Motor neuron (in vitro differentiated cells): ENCODE data around the gene KLC1. TPM values are rescaled to one million over a fixed set of nuclear protein-coding genes. Genes with fewer than 3 reads are reported as not detected.

Experiments used
- ATAC-seq, 8 experiments: fragments of 200-7000 bp; cut with Tn5 transposase; replicated peaks in 6 of 8; 2 replicates each; pipeline ENCODE4 v1.8.0; 2021; ENCODE audit warnings: mild to moderate bottlenecking in 8 of 8, moderate library complexity in 8 of 8
- H3K27ac ChIP-seq, 2 donors: fragments of 250-450 bp; sonication (Bioruptor Pico); 2 replicates each; pipeline ENCODE4 v1.9.0; 2021; ENCODE audit warnings: antibody characterized with exemption in 2 of 2, mild to moderate bottlenecking in 2 of 2, moderate library complexity in 1 of 2
- H3K4me1 ChIP-seq, 2 donors: fragments of 250-450 bp; sonication (Bioruptor Pico); replicated peaks in 1 of 2; 2 replicates each; pipeline ENCODE4 v1.6.1; 2021; ENCODE audit warnings: antibody characterized with exemption in 2 of 2, mild to moderate bottlenecking in 2 of 2, moderate library complexity in 1 of 2
- H3K4me3 ChIP-seq, 5 donors: fragments of 250-450 bp; sonication (Bioruptor Pico); 2 replicates each; pipeline ENCODE4 v1.9.0; 2021; ENCODE audit warnings: antibody characterized with exemption in 5 of 5, mild to moderate bottlenecking in 5 of 5, moderate library complexity in 4 of 5
- WGBS, 10 experiments: fragments of 450-650 bp; shearing (Covaris generic); methylation state at CpG; one replicate each; pipeline ENCODE4 v1.0.0; 2022; 5-methylcytosine and 5-hydroxymethylcytosine counted together
- in situ Hi-C, 9 experiments: fragments of 400-800 bp; cut with MboI; loops; one replicate each; pipeline ENCODE4 v1.15.0; 2021; ENCODE audit warnings: low sequenced_read_pairs in 9 of 9, low pct_unique_long_range_greater_than_20kb in 2 of 9; ENCODE audit not compliant: unreplicated experiment in 9 of 9
- total RNA-seq, 8 experiments: library from RNA; unstranded; fragments of 300-600 nt; gene quantifications; 2 replicates each; pipeline versions ENCODE4 v1.2.3 to v1.2.4, GENCODE V29; 2022

KLC1 gene
- total RNA-seq, 8 experiments from 2014 or later, result 88.3 to 298 (median 254) TPM

DNA sequence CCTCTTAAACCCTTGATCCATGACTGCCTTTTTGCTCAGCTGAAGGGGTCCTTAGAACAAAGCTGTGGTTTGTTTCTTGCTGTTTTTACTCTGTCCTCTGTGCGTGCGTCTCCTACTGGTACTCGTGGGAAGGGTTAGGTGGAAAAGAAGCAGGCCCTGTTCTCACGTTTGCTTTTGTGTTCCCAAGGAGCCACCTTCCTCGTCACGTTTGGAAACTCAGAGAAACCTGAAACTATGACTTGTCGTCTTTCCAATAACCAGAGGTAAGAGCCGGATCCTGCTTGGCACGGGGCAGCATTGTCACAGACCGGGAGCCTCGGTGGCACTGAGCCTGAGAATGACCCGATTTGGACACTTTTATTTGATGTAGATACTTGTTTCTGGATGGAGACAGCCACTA lies 99.7 kb downstream of the KLC1 start:
- Histone ChIP-seq H3K4me1 (no peaks in the 10 kb centered on the region), H3K27ac (no peak overlapping the region), H3K4me3 (no peak overlapping the region)
- in situ Hi-C loops, result no loop called here
- no peak for ATAC-seq
- 73 to 100% (median 85%) methylated on average over 1 to 9 of the region's 12 CpGs; no CpG with 5 or more reads in 2 of the 10 experiments for WGBS, 10 experiments

DNA sequence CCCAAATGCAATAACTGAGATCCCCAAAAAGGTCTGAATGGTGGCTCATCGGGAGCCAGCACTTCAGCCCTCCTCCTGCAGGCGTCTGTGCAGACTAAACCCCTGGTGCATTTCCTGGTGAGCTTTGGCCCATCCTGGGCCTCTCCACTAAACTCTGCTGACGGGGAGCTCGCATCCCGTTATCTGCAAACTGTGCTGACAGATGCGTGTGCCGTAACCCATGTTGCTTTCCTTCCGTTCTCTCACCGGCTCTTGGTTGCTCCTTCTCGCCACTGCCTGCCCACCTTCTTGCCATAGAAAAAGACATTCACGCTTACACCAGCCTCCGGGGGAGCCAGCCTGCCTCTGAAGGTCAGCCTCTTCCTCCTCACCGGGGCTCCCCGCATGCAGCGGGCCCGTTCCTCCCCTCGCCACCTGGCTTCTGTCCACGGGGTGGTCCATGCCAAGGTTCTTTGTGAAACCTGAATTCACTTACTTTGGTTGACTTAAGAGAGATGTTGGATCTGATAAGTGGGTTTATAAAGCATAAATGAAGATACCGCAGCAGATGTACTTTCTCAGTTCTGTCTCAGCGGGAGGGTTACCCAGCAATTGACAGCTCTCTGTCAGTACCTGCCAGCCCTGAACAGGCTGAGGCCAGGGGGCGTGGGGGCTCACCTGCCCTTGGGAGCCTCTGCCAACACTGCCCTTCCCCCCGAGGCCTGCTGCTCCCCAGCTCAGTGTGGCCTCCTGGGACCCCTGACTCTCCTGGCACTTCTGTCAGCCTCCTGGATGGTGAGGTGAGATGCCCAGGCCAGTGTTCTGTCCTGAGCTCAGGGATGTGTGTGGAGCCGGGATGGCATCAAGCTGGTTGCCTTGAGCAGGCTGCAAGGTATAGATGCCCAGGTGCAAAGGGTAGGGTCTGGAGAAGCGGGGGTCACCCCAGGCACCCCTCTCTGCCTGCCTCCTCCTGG lies 100.8 kb downstream of the KLC1 start:
- Histone ChIP-seq H3K4me1 (no peaks in the 10 kb centered on the region), H3K4me3 (no peak overlapping the region), H3K27ac (no peak overlapping the region)
- no peak for ATAC-seq
- WGBS, 10 experiments, result 75 to 100% (median 87%) methylated on average over 1 to 10 of the region's 24 CpGs; no CpG with 5 or more reads in 3 of the 10 experiments
- in situ Hi-C loops, result no loop called here

DNA sequence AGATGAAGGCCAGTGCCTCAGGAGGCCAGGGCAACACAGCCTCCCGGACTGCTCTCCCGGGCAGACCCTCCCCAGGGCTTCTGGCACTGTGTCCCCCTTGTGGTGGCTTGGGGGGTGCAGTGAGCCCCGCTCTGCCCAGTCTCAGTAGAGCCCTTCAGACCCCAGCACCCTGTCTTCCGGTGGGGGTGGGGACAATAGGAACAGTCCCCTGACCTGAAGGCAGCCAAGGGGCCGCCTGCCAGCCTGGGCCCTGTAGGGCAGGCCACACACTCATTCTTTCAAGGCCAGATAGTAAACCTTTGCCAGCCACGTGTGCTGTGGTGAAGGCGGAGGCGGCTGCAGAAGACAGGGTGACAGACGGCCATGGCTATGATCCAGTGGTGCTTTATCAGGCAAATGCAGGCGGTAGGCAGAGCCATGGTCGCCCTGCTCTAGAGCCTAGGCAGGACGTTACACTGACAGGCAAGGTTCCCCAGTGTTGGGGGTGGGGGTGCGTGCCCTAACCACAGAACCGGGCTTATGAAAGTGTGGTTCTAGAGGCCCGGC lies 101.6 kb downstream of the KLC1 start:
- peak in 1 of 8 experiments; percentile 23 for ATAC-seq
- WGBS, 10 experiments, result 40 to 100% (median 89%) methylated on average over 1 to 5 of the region's 15 CpGs; no CpG with 5 or more reads in 5 of the 10 experiments

DNA sequence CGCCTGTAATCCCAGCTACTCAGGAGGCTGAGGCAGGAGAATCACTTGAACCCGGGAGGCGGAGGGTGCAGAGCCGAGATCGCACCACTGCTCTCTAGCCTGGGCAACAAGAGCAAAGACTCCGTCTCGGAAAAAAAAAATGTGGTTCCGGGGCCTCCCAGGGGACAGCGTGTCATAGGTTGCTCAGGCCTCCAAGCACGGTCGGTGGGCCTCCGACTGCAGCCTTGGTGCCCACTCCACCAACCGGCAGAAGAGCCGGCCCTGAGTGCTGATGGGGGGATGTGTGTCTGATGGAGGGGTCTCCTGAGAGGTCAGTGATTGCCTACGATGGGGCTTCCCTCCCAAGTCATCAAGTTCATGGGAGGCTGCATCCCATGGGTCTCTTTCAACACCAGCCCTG lies 102.5 kb downstream of the KLC1 start:
- Histone ChIP-seq H3K4me3 (no peak overlapping the region), H3K27ac (no peak overlapping the region), H3K4me1 (no peaks in the 10 kb centered on the region)
- no peak for ATAC-seq
- in situ Hi-C loops, result no loop called here
- 93 to 100% (median 100%) methylated on average over 1 to 9 of the region's 15 CpGs; no CpG with 5 or more reads in 4 of the 10 experiments for WGBS, 10 experiments

More for the DNA sequence above, 101.6 kb downstream of the KLC1 start:
- H3K27ac ChIP-seq, result no peak overlapping the region
- in situ Hi-C loops, result no loop called here
- H3K4me1 ChIP-seq, result no peaks in the 10 kb centered on the region
- no peak overlapping the region for H3K4me3 ChIP-seq

DNA sequence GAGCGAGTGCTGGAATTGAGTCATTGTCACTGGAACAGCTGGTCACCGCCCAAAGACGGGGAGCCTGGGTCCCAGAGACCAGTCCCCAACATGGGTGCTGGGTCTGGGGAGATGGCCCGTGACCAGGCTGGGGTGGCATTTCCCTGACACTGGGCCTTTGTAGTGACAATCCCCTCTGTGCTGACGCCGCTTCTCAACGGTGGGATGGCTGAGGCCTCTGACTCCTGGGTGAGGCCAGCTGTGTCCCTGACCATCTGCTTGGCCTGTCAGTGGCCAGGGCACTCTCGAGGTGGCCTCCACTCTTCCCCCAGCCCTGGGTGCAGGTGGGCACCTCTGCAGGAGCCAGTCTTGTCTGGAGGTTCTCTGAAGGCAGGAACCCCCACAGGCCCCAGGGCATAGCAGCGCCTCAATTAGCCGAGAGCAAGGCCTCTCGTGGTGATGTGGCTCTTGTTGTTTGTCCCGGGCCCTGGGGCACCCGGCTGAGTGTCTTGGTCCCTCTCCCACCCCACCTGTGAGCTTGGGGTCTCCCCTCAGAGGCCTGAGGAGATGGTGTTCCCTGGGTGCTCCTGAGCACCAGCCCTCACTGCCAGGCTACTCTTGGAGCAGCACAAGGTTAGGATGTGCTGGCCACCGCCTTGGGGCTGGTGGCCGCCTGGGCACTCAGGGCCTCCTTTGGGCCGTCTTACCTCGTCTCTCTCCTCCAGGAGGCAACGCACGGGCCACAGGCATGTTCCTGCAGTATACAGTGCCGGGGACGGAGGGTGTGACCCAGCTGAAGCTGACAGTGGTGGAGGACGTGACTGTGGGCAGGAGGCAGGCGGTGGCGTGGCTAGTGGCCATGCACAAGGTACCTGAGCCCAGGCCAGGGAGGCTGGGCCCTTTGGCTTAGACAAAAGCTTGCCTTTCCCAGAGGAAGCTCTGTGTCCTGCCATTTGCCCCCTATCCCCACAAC lies 103.2 kb downstream of the KLC1 start:
- Histone ChIP-seq H3K27ac (no peak overlapping the region), H3K4me3 (no peak overlapping the region), H3K4me1 (no peaks in the 10 kb centered on the region)
- 70 to 100% (median 90%) methylated on average over 1 to 6 of the region's 24 CpGs; no CpG with 5 or more reads in 4 of the 10 experiments for WGBS, 10 experiments
- peak in 1 of 8 experiments; percentile 12 for ATAC-seq
- in situ Hi-C loops, result no loop called here

DNA sequence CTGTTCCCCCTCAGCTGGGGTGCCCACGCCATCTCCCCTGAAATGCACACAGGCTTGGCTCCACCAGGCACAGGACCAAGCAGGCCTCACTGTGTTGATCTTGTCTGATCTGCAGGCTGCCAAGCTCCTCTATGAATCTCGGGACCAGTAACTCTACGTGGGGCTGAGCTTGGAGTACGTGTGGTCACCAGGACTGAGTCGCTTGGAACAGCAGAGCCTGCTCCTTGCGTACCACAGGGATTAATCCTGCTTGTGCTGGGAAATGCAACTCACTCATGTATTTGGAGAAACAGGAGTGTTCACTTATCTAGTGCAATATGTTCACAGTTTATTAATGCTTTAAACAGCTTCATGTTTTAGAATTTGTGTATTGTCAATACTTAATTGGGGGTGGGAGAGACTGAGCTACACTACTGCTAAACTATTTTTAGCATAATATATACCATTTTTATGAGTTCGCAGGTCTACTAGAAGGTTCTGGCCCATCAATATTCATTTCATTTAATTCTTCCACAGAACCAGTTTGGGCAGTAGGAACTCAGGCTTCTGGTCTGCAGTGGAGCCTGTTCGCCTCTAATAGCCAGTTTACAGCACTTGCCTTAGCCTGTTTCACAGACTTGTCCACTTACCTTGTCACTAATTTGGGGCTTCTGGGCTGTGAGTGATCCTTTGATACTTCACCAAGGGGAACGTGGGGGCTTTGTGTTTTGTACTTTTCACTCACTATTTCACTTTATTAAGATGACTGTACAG lies 104.0 kb downstream of the KLC1 start:
- WGBS, 10 experiments, result 40 to 100% (median 91%) methylated on average over 1 to 6 of the region's 9 CpGs
- no peak for ATAC-seq
- in situ Hi-C loops, result no loop called here
- Histone ChIP-seq H3K4me3 (no peak overlapping the region), H3K4me1 (no peaks in the 10 kb centered on the region), H3K27ac (no peak overlapping the region)

DNA sequence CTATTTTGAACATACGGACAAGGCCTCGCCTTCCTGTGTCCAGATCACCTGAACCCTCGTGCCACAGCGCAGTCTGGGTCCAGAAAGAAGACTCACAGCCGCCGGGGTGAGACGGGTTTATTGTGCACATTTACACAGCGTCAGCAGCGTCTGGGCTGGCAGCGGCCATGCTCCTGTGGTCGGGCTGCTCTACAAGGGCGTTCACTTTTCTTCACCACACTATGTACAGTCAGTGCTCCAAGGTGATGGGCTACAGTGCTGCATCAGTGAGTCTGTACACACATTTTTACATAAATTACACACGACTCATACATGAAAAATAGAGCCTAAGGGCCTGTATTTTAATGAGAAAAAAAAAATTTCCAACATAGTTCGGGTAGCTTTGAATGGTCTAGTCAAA lies 104.6 kb downstream of the KLC1 start:
- Histone ChIP-seq H3K4me1 (no peaks in the 10 kb centered on the region), H3K4me3 (no peak overlapping the region), H3K27ac (no peak overlapping the region)
- 34 to 100% (median 88%) methylated on average over 2 to 11 of the region's 14 CpGs; no CpG with 5 or more reads in 1 of the 10 experiments for WGBS, 10 experiments
- in situ Hi-C loops, result no loop called here
- peak in 3 of 8 experiments; percentile 52 to 96 (median 69) for ATAC-seq

DNA sequence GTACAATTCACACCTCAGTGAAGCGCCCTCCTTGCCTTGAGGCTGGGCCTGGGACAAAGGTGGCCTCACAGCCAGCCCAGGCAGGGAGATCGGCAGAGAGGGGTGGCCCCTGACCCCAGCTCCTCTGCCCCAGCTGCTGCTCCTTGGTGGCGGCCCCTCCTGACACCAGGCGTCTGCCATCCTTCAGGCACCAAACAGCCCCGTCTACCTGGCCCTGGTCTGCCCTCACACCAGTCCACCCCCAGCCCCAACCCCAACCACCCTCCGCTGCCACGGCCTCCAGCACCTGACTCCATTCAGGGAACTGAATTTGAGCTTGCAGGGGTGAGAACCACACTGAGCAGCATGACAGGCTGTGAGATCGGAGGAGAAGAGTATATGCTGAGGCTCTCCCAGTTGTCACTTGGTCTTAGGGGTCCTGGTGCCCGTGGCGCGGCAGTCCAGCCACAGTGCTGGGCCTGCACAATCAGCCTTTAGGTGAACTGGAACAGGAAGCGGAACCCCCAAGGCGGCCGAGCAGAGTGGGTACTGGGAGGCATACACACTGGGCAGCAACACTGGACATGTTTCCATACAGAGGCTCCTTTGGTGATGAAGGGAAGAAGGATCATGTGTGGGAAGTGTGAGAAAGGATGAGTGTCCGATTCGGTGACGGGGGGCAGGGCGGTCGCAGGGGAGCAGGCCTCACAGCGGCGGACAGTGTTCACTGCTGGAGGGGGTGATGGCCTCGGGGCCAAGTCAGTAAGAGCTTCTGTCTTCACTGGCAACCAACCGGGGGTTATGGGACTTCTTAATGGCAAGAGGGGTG lies 105.3 kb downstream of the KLC1 start:
- no peaks in the 10 kb centered on the region for H3K4me1 ChIP-seq
- ATAC-seq, result peak in 1 of 8 experiments; percentile 3
- 60 to 100% (median 92%) methylated on average over 1 to 8 of the region's 23 CpGs; no CpG with 5 or more reads in 2 of the 10 experiments for WGBS, 10 experiments
- no peak overlapping the region for H3K4me3 ChIP-seq
- no peak overlapping the region for H3K27ac ChIP-seq
- in situ Hi-C loops, result no loop called here

DNA sequence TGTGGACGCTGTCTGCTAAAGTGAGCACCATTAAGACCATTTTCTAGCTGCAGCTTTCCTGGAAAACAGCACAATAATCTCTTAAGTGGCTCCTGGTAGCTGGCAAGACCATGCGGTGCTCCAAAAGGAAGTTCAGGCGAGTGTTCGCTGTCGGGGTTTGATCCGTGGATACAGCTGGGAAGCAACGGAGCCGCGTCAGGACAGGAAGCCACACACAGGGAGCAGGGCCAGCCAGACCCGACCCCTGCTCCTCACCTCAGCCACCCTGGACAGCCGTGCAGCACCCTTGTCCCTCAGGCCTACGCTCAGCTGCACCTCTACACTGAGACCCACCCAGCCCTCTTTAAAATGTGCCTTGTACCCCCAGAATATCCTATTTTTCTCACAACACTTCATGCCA lies 106.0 kb downstream of the KLC1 start:
- ATAC-seq, result peak in 2 of 8 experiments; percentile 3 to 11
- WGBS, 10 experiments, result 60 to 100% (median 100%) methylated on average over 1 to 5 of the region's 12 CpGs; no CpG with 5 or more reads in 3 of the 10 experiments
- Histone ChIP-seq H3K4me1 (no peaks in the 10 kb centered on the region), H3K27ac (no peak overlapping the region), H3K4me3 (no peak overlapping the region)
- in situ Hi-C loops, result no loop called here

DNA sequence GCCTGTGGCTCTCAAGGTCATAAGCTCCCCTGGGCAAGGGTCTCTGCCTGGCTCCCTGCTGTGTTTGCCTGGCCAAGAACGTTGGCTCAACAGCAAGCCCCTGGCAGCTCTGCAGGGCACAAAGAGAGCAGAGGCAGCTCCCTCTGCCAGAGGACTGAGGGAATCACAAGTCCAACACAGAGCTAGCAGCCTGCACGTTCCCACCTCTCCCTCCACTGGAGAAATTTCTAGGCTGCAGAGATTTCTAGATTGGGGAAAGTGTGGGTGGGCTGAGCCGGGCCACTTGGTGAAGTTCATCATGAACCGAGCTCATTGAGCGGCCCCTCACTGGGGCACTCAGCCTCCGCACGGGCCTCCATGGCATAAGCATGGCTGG lies 106.4 kb downstream of the KLC1 start:
- Histone ChIP-seq H3K27ac (no peak overlapping the region), H3K4me3 (no peak overlapping the region), H3K4me1 (no peaks in the 10 kb centered on the region)
- in situ Hi-C loops, result no loop called here
- WGBS, 10 experiments, result 80% methylated on average over 1 of the region's 7 CpGs; no CpG with 5 or more reads in 9 of the 10 experiments
- ATAC-seq, result peak in 5 of 8 experiments; percentile 9 to 52 (median 21)

DNA sequence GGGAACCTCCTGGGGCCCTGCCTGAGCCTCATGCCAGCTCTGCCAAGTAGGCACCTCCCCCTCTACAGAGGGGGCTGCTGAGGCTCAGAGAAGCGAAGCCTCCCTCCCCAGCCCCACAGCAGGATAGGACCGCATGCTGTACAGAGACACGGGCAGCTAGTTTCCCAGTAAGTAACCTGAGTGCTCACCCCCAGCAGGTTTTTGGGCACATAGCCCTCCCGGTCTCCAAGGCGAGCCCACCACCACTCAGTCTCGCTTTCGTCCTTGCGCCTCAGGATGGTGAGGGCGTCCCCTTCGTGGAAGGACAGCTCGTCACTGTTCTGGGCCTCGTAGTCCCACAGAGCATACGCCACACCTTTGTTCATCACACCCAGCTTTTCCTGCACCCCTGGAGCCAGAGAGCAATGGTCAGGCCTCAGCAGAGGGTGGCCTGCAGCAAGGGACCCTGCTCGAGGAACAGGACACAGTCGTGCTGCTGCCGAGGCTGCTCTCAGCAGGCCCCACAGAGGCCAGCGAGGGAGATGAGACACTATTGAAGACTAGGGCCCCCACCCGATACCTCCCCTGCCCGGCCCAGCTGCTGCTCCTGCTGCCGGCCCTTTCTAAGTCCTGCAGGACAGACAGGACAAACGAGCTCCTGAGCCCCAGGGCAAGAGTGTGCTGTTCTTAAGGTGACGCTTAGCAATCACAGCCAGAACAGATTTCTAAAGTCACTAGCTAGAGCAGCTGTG lies 107.0 kb downstream of the KLC1 start:
- ATAC-seq, result peak in 4 of 8 experiments; percentile 6 to 25 (median 14)
- Histone ChIP-seq H3K4me3 (no peak overlapping the region), H3K4me1 (no peaks in the 10 kb centered on the region), H3K27ac (no peak overlapping the region)
- in situ Hi-C loops, result no loop called here
- WGBS, 10 experiments, result 0 to 90% (median 60%) methylated on average over 1 to 2 of the region's 22 CpGs; no CpG with 5 or more reads in 4 of the 10 experiments
